MG63 (cell line): Measurements from ENCODE around the gene TAC4. TPM values are rescaled to one million over a fixed set of nuclear protein-coding genes. Genes with fewer than 3 reads are reported as not detected.

ENCODE experiments used
- DNase-seq: peaks from one replicate; pipeline ENCODE4 v3.0.0-alpha.2; 2020
- H3K27me3 ChIP-seq: fragments of 250-450 bp; sonication (Bioruptor Pico); 2 replicates; pipeline ENCODE4 v1.5.1; 2020; ENCODE audit warnings: mild to moderate bottlenecking, moderate library complexity
- H3K36me3 ChIP-seq: fragments of 250-450 bp; sonication (Bioruptor Pico); 2 replicates; pipeline ENCODE4 v1.5.1; 2020; ENCODE audit warnings: mild to moderate bottlenecking, moderate library complexity
- H3K4me3 ChIP-seq: fragments of 250-450 bp; sonication (Bioruptor Pico); 2 replicates; pipeline ENCODE4 v1.5.1; 2020; ENCODE audit warnings: mild to moderate bottlenecking, moderate library complexity
- H3K9me3 ChIP-seq: fragments of 250-450 bp; sonication (Bioruptor Pico); 2 replicates; pipeline ENCODE4 v1.5.1; 2020; ENCODE audit warnings: mild to moderate bottlenecking, moderate library complexity
- total RNA-seq: library from RNA; depleted of rRNA; stranded (reverse); fragments of >200 nt; shearing (Covaris generic); gene quantifications from 2 replicates; pipeline ENCODE4 v1.2.3, GENCODE V29; 2014; ENCODE audit warnings: low replicate concordance; rRNA removed

TAC4 gene
- total RNA-seq, 1 experiment from 2014 or later: not detected

DNA sequence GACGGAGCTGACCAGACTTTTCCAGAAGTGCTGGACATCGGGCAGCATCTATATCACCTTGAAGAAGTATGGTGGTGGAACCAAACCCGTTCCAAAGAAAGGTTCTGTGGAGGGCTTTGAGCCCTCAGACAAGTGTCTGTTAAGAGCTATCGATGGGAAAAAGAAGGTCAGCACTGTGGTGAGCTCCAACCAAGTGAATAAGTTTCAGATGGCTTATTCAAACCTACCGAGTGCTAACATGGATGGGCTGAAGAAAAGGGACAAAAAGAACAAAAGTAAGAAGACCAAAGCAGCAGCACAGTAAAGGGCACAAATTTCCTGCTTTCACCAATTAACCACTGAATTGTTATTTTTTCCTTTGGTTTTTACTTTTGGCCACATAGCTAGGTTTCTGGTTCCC lies 52.5 kb downstream of the TAC4 start:
- Histone ChIP-seq H3K36me3 (peaks cover 82% of the 10 kb centered on the region), H3K4me3 (no peak overlapping the region), H3K9me3 (no peaks in the 10 kb centered on the region), H3K27me3 (no peaks in the 10 kb centered on the region)
- DNase-seq: no peak

DNA sequence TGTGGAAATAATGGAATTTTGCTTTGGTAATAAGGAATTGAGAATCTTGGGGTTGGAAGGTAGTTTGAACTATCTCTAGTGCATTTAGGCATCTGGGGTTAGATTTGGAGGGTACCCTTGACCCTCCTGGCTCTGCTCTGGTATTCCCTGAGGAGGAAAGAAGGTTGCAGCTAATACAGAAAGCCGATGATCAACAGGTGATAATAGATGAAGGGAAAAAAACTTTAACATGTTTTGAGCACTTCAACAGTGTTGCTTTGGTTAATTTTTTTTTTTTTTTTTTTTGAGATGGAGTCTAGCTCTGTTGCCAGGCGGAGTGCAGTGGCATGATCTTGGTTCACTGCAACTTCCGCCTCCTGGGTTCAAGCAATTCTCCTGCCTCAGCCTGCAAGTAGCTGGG lies 54.6 kb downstream of the TAC4 start:
- no peaks in the 10 kb centered on the region for H3K9me3 ChIP-seq
- no peaks in the 10 kb centered on the region for H3K27me3 ChIP-seq
- H3K36me3 ChIP-seq: peaks cover 73% of the 10 kb centered on the region
- DNase-seq: no peak
- H3K4me3 ChIP-seq: no peak overlapping the region

DNA sequence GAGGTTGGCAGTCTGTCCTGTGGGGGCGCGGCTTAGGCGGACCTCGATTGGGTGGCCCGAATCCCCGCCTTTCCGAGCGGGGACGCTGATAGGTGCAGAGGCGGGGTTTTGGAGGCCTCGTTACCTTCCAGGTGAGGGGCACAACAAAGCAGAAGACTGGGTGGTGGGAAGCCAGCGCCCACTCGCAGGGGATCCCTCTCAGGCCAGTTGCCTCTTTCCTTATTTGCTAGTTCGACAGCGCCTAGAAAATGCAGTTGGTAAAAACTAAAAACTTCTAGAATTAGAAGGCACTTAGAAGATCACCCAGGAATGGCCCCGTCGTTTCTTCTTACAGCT lies 58.7 kb downstream of the TAC4 start:
- peak overlapping the region; percentile 97 for H3K4me3 ChIP-seq
- H3K9me3 ChIP-seq: no peaks in the 10 kb centered on the region
- no peak for DNase-seq
- H3K27me3 ChIP-seq: no peaks in the 10 kb centered on the region
- H3K36me3 ChIP-seq: peaks cover 37% of the 10 kb centered on the region

DNA sequence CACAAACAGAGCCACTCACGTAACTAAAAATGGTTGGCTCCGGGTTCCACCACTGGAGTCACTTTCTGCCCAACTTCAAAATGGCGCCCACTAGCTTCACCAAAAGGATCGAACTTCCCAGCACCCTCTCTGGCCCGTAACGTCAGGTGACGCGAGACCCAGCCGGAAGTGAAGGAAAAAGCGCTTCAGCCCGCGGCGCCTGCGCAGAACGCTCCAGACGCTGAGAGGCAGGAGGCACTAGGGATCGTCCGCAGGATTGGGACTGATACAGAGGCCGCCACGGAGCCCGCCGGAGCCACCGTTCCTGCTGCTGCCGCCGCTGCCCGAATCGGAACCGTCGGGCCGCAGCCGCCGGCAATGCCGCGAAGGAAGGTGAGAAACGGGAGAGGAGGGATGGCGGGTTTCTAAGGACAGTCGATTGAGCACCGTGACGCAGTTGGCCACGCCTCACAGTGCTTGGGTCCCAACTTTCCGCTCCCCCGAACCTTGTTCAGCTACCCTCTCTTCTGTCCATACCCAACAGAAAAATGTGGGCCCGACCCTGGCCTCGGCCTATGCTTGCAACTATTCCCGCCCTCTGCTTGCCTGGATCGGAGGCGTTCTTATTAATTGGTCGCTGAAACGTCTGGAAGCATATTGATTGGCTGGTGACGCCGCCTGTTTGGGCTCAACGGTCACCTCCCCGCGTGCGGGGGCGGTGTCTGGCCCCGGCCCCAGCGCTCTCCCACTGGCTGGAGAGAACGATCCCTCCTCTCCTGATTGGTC lies 59.2 kb downstream of the TAC4 start, which contains the start of gene KAT7:
Gene KAT7 (plus strand): TSS at position 204 of the 765 bp plus-strand sequence. CDS start 154 bp downstream, at position 358.
- Histone ChIP-seq H3K27me3 (no peaks in the 10 kb centered on the region), H3K36me3 (peaks cover 32% of the 10 kb centered on the region), H3K9me3 (no peaks in the 10 kb centered on the region), H3K4me3 (peak within 1 kb of the TSS; percentile 97)
- DNase-seq: peak; percentile 100

Other genes with a start within 250 kb of the TAC4 start
- 84.1 and 126 TPM in 2 replicates for gene SPOP, start 170.0 kb downstream of the TAC4 start, total RNA-seq
- 76.6 and 87.1 TPM in 2 replicates for gene SLC35B1, start 140.1 kb downstream of the TAC4 start, total RNA-seq
- gene FAM117A, start 83.9 kb downstream of the TAC4 start, total RNA-seq: 1.4 and 2.7 TPM in 2 replicates
- 31.0 and 40.6 TPM in 2 replicates for gene KAT7, start 59.4 kb downstream of the TAC4 start, total RNA-seq
- 6.1 and 8.6 TPM in 2 replicates for gene DLX4, start 121.1 kb upstream of the TAC4 start, total RNA-seq
- gene DLX3, start 147.2 kb upstream of the TAC4 start, total RNA-seq: 2.5 and 5.3 TPM in 2 replicates
- gene ITGA3, start 208.0 kb upstream of the TAC4 start, total RNA-seq: 162 and 248 TPM in 2 replicates
- gene PDK2, start 247.3 kb upstream of the TAC4 start, total RNA-seq: 16.9 and 25.8 TPM in 2 replicates